ENCODE data around the gene SLC35A1.

- no peak for TF ChIP-seq CTCF (IDR thresholded peaks at IDR 0.05 in 8 of 11, conservative IDR thresholded peaks at IDR 0.05 in 3 of 11)
- no peak for TF ChIP-seq POLR2AphosphoS5 (IDR thresholded peaks at IDR 0.05)
Observed at GRCh38 chr6:87430499-87430898, 42.3 kb upstream of the SLC35A1 start.
